HCT116 (cell line): ENCODE data around the gene EMD. TPM values are rescaled to one million over a fixed set of nuclear protein-coding genes. Genes with fewer than 3 reads are reported as not detected.

Experiments used
- ATAC-seq: fragments of 200-7000 bp; cut with Tn5 transposase; 2 replicates; pipeline ENCODE4 v1.9.1; 2020; ENCODE audit warnings: mild to moderate bottlenecking, moderate library complexity
- BruUV-seq: library from RNA; stranded (reverse); fragments of 400-500 nt; replicated peaks from 2 replicates; lab custom pipeline; 2021; lab: Mats Ljungman, UMichigan
- CTCF ChIA-PET: fragments of 300-600 bp; sonication (Branson Sonifier 250); formaldehyde crosslinking; loops from one replicate; lab custom pipeline; 2021; ENCODE audit warnings: antibody characterized with exemption; lab: Charles Lee
- POLR2A ChIA-PET: fragments of 300-600, 350-600 bp; sonication (Branson Sonifier 250); formaldehyde crosslinking; loops from one replicate; lab custom pipeline; 2021; ENCODE audit warnings: antibody characterized with exemption; lab: Charles Lee
- RAD21 ChIA-PET, 2 experiments: fragments of 300-600 bp; sonication (Branson Sonifier 250); formaldehyde crosslinking; loops; one replicate each; lab custom pipeline; 2023; ENCODE audit warnings: low total read pairs in 2 of 2; ENCODE audit not compliant: uncharacterized antibody in 2 of 2, unreplicated experiment in 2 of 2, low non-redundant PET in 1 of 2; lab: Charles Lee
- DNase-seq: peaks from one replicate; pipeline ENCODE4 v3.0.0-alpha.2; 2010; ENCODE audit warnings: low read depth, low spot score
- H2AFZ ChIP-seq: fragments of 200-600 bp; shearing (Covaris generic), sonication (generic); 2 replicates; pipeline ENCODE4 v1.6.1; 2017; ENCODE audit warnings: low read depth, mixed run types, mixed read lengths, antibody characterized with exemption, low read length; ENCODE audit not compliant: poor library complexity, severe bottlenecking
- H3K27ac ChIP-seq: 2 replicates; pipeline ENCODE4 v1.5.1; 2012; ENCODE audit warnings: low read depth, low read length
- H3K27me3 ChIP-seq: fragments of 200-600 bp; sonication (generic); 2 replicates; pipeline ENCODE4 v1.6.1; 2016; ENCODE audit warnings: mixed run types, low read length, mixed read lengths; ENCODE audit not compliant: insufficient read depth
- H3K36me3 ChIP-seq, 2 experiments: fragments of 200-500 bp in 1 of 2; fragments of 200-600 bp in 1 of 2; sonication (Bioruptor generic) in 1 of 2; sonication (generic) in 1 of 2; 2 replicates each; pipeline versions ENCODE4 v1.5.1 to v1.6.1; 2014 to 2016; ENCODE audit warnings: low read length in 2 of 2, inconsistent platforms in 1 of 2, mixed read lengths in 1 of 2, mixed run types in 1 of 2; ENCODE audit not compliant: insufficient read depth in 2 of 2, control insufficient read depth in 1 of 2
- H3K4me1 ChIP-seq, 2 experiments: fragments of 200-600 bp in 1 of 2; sonication (generic) in 1 of 2; 2 replicates each; pipeline versions ENCODE4 v1.5.1 to v1.6.1; 2012 to 2017; ENCODE audit warnings: low read length in 2 of 2, inconsistent platforms in 1 of 2, mild to moderate bottlenecking in 1 of 2, mixed read lengths in 1 of 2, mixed run types in 1 of 2, moderate library complexity in 1 of 2; ENCODE audit not compliant: insufficient read depth in 2 of 2, control insufficient read depth in 1 of 2
- H3K4me2 ChIP-seq: fragments of 200-600 bp; sonication (generic); 2 replicates; pipeline ENCODE4 v1.6.1; 2017; ENCODE audit warnings: mixed run types, low read length, mixed read lengths
- H3K4me3 ChIP-seq, 2 experiments: fragments of 200-600 bp in 1 of 2; sonication (generic) in 1 of 2; replicated peaks in 1 of 2; 2 replicates each; pipeline ENCODE4 v1.5.1; 2011 to 2016; ENCODE audit warnings: low read length in 2 of 2, control low read depth in 1 of 2, low read depth in 1 of 2, mild to moderate bottlenecking in 1 of 2, mixed read lengths in 1 of 2, mixed run types in 1 of 2
- H3K79me2 ChIP-seq: fragments of 200-600 bp; sonication (generic); 2 replicates; pipeline ENCODE4 v1.6.1; 2017; ENCODE audit warnings: mild to moderate bottlenecking, mixed run types, low read length, moderate library complexity, mixed read lengths; ENCODE audit not compliant: insufficient read depth
- H3K9ac ChIP-seq: fragments of 200-600 bp; sonication (generic); 2 replicates; pipeline ENCODE4 v1.6.1; 2016; ENCODE audit warnings: low read length, mixed read lengths
- H3K9me2 ChIP-seq: fragments of 200-600 bp; sonication (generic), shearing (Covaris generic); 2 replicates; pipeline ENCODE4 v1.6.1; 2017; ENCODE audit warnings: mixed run types, mild to moderate bottlenecking, moderate library complexity; ENCODE audit not compliant: insufficient read depth
- H3K9me3 ChIP-seq, 2 experiments: fragments of 200-500 bp in 1 of 2; fragments of 200-600 bp in 1 of 2; sonication (Bioruptor generic) in 1 of 2; sonication (generic) in 1 of 2; 2 replicates each; pipeline ENCODE4 v1.6.1; 2014 to 2017; ENCODE audit warnings: low read length in 2 of 2, mixed read lengths in 2 of 2, inconsistent platforms in 1 of 2, low read depth in 1 of 2, mild to moderate bottlenecking in 1 of 2, mixed run types in 1 of 2, moderate library complexity in 1 of 2; ENCODE audit not compliant: control insufficient read depth in 1 of 2, insufficient read depth in 1 of 2
- H4K20me1 ChIP-seq: fragments of 200-600 bp; sonication (generic), shearing (Covaris generic); 2 replicates; pipeline ENCODE4 v1.6.1; 2017; ENCODE audit warnings: mixed run types, mild to moderate bottlenecking, moderate library complexity; ENCODE audit not compliant: insufficient read depth
- EGR1 ChIP-seq: IDR thresholded peaks from 2 replicates; pipeline ENCODE4 v1.6.1; 2012; ENCODE audit warnings: low read depth
- EZH2phosphoT487 ChIP-seq: fragments of 200-600 bp; IDR thresholded peaks from 2 replicates; pipeline ENCODE4 v1.6.1; 2018; ENCODE audit warnings: antibody characterized with exemption, borderline replicate concordance
- POLR2AphosphoS5 ChIP-seq: IDR thresholded peaks from 2 replicates; pipeline ENCODE4 v1.6.1; 2011; ENCODE audit warnings: mild to moderate bottlenecking, low read depth, low read length, moderate library complexity
- SRF ChIP-seq: IDR thresholded peaks from 2 replicates; pipeline ENCODE4 v1.6.1; 2012; ENCODE audit warnings: low read depth
- TCF7L2 ChIP-seq: IDR thresholded peaks from 2 replicates; pipeline ENCODE4 v1.7.0; 2011; ENCODE audit warnings: borderline replicate concordance, inconsistent platforms; ENCODE audit not compliant: insufficient read depth, insufficient read length; ENCODE audit errors: extremely low read depth
- ZBTB33 ChIP-seq: IDR thresholded peaks from 2 replicates; pipeline ENCODE4 v1.6.1; 2011; ENCODE audit warnings: mild to moderate bottlenecking, low read length, moderate library complexity; ENCODE audit not compliant: insufficient replicate concordance; ENCODE audit errors: extremely low read depth
- intact Hi-C: fragments of 100-400 bp; cut with micrococcal nuclease; formaldehyde crosslinking; loops from 2 replicates; pipeline ENCODE4 v1.10.0; 2022
- total RNA-seq: library from RNA; stranded (reverse); gene quantifications from one replicate; pipeline ENCODE4 v1.2.1, GENCODE V29; 2021; ENCODE audit not compliant: unreplicated experiment

The EMD gene
- total RNA-seq, 1 experiment from 2014 or later: 102 TPM

- TF ChIP-seq TCF7L2 (no peak), EZH2phosphoT487 (no peak), EGR1 (no peak), ZBTB33 (no peak), POLR2AphosphoS5 (peak; percentile 30; the same call in 1 of the 2 replicates), SRF (no peak)
- TF ChIP-seq, all 23 proteins: peak for 1
- Histone ChIP-seq H3K9me2 (no peaks in the 10 kb centered on the region), H3K9ac (peak overlapping the region; percentile 77), H3K27ac (peak overlapping the region; percentile 82), H3K79me2 (peaks cover 70% of the 10 kb centered on the region), H3K27me3 (no peaks in the 10 kb centered on the region), H3K4me1 (peaks cover 10 to 41% of the 10 kb centered on the region in 2 experiments), H3K4me3 (peak overlapping the region; percentile 74 to 78), H3K4me2 (peak overlapping the region; percentile 94), H3K9me3 (no peaks in the 10 kb centered on the region), H3K36me3 (peaks cover 6 to 22% of the 10 kb centered on the region in 2 experiments; a peak in 2 of 4 replicates), H4K20me1 (no peaks in the 10 kb centered on the region), H2AFZ (no peak overlapping the region)
- intact Hi-C loops: no loop called here
- POLR2A ChIA-PET: interaction anchor here (0.6 to 1.5 kb wide), 4 partner anchors 10 to 365 kb away, joined by 3 to 7 read pairs (median 4); partner anchors contain the start of genes EMD, RPL10 and UBL4A
- DNase-seq (peak; percentile 62), ATAC-seq (peak; percentile 49)
- RAD21 ChIA-PET: no interaction called here
- CTCF ChIA-PET: no interaction called here
- BruUV-seq: no TSS peak
These were observed 10.3 kb upstream of the EMD start for GRCh38 chrX:154368630-154369448.
